Erythroblast (primary cell): ENCODE data around the gene TEAD1.

Source experiments
- GATA1 ChIP-seq: IDR thresholded peaks from 2 replicates; pipeline ENCODE4 v1.6.1; 2011; ENCODE audit warnings: low read depth, mild to moderate bottlenecking, control low read depth, low read length, moderate library complexity
- POLR2A ChIP-seq: IDR thresholded peaks from 2 replicates; pipeline ENCODE4 v1.6.1; 2011; ENCODE audit warnings: mild to moderate bottlenecking, low read length

GRCh38 chr11:12680246-12680939 lies 6.2 kb downstream of the TEAD1 start:
- TF ChIP-seq POLR2A (peak; percentile 24), GATA1 (no peak)
